OCI-LY7 (cell line): Measurements from ENCODE around the gene SLC18A3.

Source experiments
- EZH2phosphoT487 ChIP-seq: fragments of 200-600 bp; sonication (generic); IDR thresholded peaks from 2 replicates; pipeline ENCODE4 v1.6.1; 2018; ENCODE audit warnings: low read depth, borderline replicate concordance, mild to moderate bottlenecking, mixed run types, antibody characterized with exemption, low read length, moderate library complexity, mixed read lengths
- TF ChIP-seq, protein P1 (sequence below): fragments of 200-600 bp; sonication (generic); conservative IDR thresholded peaks from 2 replicates; pipeline ENCODE4 v1.5.1; 2014; ENCODE audit warnings: mild to moderate bottlenecking, antibody characterized with exemption, low read length, moderate library complexity, mixed read lengths

GRCh38 chr10:49595713-49596492 is 14.2 kb upstream of the SLC18A3 start:
- TF ChIP-seq, protein P1, sequence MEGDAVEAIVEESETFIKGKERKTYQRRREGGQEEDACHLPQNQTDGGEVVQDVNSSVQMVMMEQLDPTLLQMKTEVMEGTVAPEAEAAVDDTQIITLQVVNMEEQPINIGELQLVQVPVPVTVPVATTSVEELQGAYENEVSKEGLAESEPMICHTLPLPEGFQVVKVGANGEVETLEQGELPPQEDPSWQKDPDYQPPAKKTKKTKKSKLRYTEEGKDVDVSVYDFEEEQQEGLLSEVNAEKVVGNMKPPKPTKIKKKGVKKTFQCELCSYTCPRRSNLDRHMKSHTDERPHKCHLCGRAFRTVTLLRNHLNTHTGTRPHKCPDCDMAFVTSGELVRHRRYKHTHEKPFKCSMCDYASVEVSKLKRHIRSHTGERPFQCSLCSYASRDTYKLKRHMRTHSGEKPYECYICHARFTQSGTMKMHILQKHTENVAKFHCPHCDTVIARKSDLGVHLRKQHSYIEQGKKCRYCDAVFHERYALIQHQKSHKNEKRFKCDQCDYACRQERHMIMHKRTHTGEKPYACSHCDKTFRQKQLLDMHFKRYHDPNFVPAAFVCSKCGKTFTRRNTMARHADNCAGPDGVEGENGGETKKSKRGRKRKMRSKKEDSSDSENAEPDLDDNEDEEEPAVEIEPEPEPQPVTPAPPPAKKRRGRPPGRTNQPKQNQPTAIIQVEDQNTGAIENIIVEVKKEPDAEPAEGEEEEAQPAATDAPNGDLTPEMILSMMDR, result no peak
- no peak for TF ChIP-seq EZH2phosphoT487
